Measurements from ENCODE around the gene B3GNT5.

DNA sequence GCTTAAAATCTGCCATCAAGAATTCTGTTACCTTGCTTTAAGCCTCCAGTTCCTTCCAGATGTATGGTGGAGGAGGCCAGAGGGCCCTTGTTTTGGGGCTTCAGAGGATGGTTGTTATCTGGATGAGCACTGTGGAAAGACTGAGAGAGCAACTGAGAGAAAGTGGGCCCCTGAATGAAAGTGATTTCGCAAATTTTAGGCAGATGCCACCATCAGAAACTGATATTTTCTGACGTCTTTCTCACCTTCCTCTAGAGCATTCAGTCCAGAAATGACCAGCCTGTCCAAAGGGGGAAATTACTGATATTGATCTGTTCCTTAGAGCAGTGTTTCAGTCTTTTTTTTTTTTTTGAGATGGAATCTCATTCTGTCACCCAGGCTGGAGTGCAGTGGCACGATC, 13.4 kb downstream of the B3GNT5 start:
- TF ChIP-seq, protein P1, sequence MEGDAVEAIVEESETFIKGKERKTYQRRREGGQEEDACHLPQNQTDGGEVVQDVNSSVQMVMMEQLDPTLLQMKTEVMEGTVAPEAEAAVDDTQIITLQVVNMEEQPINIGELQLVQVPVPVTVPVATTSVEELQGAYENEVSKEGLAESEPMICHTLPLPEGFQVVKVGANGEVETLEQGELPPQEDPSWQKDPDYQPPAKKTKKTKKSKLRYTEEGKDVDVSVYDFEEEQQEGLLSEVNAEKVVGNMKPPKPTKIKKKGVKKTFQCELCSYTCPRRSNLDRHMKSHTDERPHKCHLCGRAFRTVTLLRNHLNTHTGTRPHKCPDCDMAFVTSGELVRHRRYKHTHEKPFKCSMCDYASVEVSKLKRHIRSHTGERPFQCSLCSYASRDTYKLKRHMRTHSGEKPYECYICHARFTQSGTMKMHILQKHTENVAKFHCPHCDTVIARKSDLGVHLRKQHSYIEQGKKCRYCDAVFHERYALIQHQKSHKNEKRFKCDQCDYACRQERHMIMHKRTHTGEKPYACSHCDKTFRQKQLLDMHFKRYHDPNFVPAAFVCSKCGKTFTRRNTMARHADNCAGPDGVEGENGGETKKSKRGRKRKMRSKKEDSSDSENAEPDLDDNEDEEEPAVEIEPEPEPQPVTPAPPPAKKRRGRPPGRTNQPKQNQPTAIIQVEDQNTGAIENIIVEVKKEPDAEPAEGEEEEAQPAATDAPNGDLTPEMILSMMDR (IDR thresholded peaks at IDR 0.05), result no peak
- TF ChIP-seq POLR2A (IDR thresholded peaks at IDR 0.05), result no peak

All from adrenal gland (tissue), 5 donors.